Measurements from ENCODE around the gene ABCA1.

GRCh38 chr9:104969116-104969515, 41.2 kb upstream of the ABCA1 start:
- TF ChIP-seq EZH2 (IDR thresholded peaks at IDR 0.05) (no peak), POLR2AphosphoS5 (IDR thresholded peaks at IDR 0.05; ENCODE audit: borderline replicate concordance, low read depth, low read length) (no peak)
